T follicular helper cell (primary cell): Measurements from ENCODE around the gene LYPD3.

Experiments
- DNase-seq: peaks from one replicate; pipeline ENCODE4 v3.0.0-alpha.2; 2020; ENCODE audit warnings: low read depth

The LYPD3 gene

GRCh38 chr19:43430976-43431375 lies 34.4 kb downstream of the LYPD3 start:
- no peak for DNase-seq

- DNase-seq, result no peak
These were observed 35.2 kb downstream of the LYPD3 start for GRCh38 chr19:43430142-43430710.

DNA sequence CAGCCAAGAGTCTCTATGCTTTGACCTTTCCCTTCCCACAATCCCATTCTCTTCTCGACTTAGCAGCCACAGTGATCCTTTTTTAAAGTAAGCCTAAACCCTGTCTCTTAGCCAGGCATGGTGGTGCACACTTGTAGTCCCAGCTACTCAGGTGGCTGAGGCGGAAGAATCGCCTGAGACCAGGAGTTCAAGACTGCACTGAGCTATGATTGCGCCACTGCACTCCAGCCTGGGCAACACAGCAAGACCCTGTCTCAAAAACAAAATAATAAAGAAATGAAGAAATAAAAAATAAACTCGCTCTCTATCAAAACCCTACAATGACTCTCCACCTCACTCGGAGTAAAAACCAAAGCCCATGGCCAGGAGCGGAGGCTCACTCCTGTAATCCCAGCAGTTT lies 36.0 kb downstream of the LYPD3 start:
- no peak for DNase-seq

DNA sequence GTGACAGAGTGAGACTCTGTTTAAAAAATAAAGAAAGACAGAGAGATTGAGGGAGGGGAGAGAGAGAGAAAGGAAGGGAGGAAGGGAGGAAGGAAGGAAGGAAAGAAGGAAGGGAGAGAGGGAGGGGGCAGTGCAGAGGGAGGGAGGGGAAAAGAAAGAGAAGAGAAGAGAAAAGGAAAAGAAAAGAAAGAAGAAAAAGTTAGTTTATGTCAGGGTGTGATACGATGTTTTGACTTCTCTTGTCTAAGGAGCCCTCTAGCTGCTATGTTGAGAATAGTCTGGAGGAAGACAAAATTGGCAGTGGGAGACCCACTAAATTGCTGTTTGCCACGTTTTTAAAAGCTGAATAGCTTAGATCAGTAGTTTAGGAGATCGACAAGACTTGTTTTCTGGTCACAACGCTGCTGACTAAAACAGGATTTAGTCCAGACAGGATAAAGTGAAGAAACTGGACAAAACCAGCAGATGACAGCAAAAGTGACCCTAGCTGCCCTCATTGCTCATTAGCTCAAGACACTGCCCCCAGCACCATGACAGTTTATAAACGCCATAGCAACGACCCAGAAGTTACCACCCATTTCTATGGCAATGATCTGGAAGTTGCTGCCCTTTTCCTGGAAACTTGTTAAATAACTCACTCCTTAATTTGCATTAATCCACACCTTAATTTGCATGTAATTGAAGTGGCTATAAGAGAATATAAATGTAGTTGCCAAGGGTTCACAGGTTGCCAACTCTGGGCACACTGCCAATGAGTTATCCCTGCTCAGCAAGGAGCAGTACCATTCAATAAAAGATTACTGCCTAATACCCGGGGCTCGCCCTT lies 39.6 kb downstream of the LYPD3 start:
- no peak for DNase-seq

DNA sequence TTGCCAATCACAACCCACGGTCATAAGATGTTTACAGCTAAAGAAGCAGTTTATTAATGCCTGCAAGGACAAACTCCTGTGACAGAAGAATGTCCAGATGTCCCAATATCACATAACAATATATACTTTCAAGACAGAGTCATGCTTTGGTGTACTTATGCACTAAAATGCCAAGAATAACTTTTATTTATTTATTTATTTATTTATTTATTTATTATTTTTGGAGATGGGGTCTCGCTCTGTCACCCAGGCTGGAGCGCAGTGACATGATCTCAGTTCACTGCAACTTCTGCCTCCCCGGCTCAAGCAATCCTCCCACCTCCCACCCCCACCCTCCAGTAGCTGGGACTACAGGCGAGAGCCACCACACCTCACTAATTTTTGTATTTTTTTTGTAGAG lies 41.6 kb downstream of the LYPD3 start:
- no peak for DNase-seq

DNA sequence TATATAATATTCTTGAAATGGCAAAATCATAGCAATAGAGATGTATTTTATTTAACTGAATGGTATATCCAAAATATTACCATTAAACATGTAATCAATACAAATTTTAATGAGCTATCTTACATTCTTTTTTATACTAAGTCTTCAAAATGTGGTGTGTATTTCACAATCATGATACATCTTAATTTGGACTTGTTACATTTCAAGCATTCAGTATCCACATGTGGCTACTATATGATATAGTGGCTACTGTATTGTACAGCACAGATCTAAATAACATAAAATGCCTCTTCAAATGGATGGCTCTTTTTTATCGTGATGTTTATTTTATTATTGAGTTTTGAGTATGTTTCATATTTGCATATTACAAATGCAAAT lies 42.7 kb downstream of the LYPD3 start:
- DNase-seq, result no peak

DNA sequence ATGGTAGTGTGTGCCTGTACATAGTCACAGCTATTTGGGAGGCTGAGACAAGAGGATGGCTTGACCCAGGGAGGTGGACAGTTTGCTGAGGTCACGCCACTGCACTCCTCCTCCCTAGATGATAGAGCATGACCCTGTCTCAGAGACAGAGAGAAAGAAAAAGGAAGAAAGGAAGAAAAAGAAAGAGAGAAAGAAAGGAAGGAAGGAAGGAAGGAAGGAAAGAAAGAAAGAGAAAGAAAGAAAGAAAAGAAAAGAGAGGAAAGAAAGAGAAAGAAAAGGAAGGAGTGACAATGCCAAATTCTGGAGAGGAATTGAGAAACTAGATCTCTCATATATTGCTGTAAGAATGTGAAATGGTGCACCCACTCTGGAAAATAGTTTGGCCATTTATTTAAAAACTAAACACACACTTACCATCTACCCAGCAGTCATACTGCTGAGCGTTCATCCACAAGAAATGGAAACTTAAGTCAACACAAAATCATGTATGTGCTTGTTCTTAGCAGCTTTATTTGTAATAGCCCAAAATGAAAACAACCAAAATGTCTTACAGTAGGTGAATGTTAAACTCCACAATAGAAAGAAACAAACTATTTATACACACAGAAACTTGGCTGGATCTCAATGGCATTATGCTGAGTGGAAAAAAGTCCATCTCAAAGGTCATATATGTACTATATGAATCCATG lies 43.3 kb downstream of the LYPD3 start:
- DNase-seq, result no peak

DNA sequence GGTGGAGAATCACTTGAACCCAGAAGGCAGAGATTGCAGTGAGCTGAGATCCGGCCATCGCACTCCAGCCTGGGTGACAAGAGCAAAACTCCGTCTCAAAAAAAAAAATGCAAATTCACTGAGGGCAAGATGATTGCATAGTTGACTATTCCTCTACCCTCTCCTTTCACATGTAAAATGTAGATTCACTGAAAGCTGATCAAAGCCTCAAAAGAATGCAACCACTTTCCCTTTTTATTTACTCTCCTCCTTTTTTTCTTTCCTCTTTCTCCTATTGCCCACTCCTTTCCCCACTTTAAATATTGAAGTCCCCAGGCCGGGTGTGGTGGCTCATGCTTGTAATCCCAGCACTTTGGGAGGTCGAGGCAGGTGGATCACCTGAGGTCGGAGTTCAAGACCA lies 44.5 kb downstream of the LYPD3 start:
- no peak for DNase-seq

DNA sequence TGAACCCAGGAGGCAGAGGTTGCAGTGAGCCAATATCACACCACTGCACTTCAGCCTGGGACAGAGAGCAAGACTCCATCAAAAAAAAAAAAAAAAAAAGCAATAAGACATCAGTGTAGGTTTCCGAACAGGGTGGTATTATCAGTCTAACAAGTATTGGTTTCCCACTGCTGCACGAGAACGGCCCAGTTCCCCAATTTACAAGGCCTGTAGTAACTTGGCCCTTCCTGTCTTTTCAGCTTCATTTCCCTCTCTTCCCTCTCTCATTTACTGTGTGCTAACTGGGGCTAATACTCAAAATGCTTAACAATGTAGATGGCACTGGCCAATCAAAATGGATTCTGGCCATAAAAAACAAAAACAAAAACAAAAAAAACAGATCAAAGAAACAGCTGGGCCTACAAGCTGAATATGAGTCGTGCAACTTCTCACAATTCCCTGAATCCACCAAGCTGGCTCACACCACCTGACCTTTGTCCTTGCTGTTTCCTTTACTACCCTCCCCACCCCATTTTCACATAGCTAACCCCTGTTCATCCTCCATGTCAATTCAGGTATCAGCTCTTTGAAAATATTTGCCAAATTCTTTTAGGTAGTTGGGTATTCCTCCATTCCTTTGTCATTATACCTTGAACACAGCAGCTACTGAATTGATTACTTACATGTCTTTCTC lies 48.3 kb downstream of the LYPD3 start:
- no peak for DNase-seq

GRCh38 chr19:43414554-43414953 lies 50.9 kb downstream of the LYPD3 start, which contains the start of gene TEX101:
TEX101 (plus strand) TSS chr19:43414890; CDS start chr19:43415920, 1,030 bp downstream.
- no peak for DNase-seq

DNA sequence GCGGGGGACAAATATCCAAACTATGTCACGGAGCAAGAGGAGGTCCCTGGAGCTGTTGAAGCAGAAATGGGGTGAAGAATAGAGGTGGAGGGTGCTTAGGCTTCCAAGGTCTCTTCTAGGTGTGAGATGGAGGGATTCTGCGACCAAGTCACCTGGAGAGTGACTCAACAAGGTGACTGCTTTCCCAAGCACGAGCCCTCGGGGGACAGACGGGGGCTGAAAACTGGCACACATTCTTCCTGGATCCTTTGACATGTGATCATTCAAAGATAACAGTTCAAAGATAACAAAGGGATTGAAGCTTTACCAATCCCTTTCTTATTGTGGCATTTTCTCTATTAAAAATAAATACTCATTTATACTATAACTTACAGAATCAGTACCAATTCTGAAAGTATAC lies 53.0 kb downstream of the LYPD3 start:
- DNase-seq, result no peak
